Skeletal muscle tissue (tissue), 4 donors: Measurements from ENCODE around the gene ZFHX3. TPM values are rescaled to one million over a fixed set of nuclear protein-coding genes. Genes with fewer than 3 reads are reported as not detected.

Experiments
- H3K27ac ChIP-seq: one replicate; pipeline ENCODE4 v1.7.0; 2013; ENCODE audit warnings: mild to moderate bottlenecking, low read depth, low read length, inconsistent platforms
- H3K27me3 ChIP-seq, 3 donors: one replicate each; pipeline ENCODE4 v1.7.0; 2013; ENCODE audit warnings: low read length in 3 of 3; ENCODE audit not compliant: control insufficient read depth in 3 of 3, insufficient read depth in 3 of 3
- H3K36me3 ChIP-seq, 3 donors: one replicate each; pipeline ENCODE4 v1.7.0; 2013; ENCODE audit warnings: low read length in 3 of 3; ENCODE audit not compliant: control insufficient read depth in 3 of 3, insufficient read depth in 3 of 3
- H3K4me1 ChIP-seq, 3 donors: one replicate each; pipeline ENCODE4 v1.7.0; 2013; ENCODE audit warnings: low read length in 3 of 3, mild to moderate bottlenecking in 3 of 3; ENCODE audit not compliant: control insufficient read depth in 3 of 3, insufficient read depth in 3 of 3
- H3K4me3 ChIP-seq, 3 donors: one replicate each; pipeline ENCODE4 v1.7.0; 2013; ENCODE audit warnings: low read length in 3 of 3
- H3K9ac ChIP-seq, 3 donors: one replicate each; pipeline ENCODE4 v1.7.0; 2013; ENCODE audit warnings: low read length in 3 of 3, mild to moderate bottlenecking in 3 of 3, moderate library complexity in 2 of 3, low read depth in 1 of 3
- H3K9me3 ChIP-seq, 3 donors: one replicate each; pipeline ENCODE4 v1.7.0; 2013; ENCODE audit warnings: low read length in 3 of 3; ENCODE audit not compliant: control insufficient read depth in 3 of 3
- total RNA-seq: library from RNA; depleted of rRNA; stranded (reverse); fragments of >200 nt; gene quantifications from one replicate; pipeline ENCODE4 v1.2.3, GENCODE V29; 2014
- donor health status: Osteomylitis.

The ZFHX3 gene
- total RNA-seq, 1 donor from 2014 or later, result 8.9 TPM

GRCh38 chr16:72800524-72801161 is 247.3 kb downstream of the ZFHX3 start:
- Histone ChIP-seq H3K9ac (no peak overlapping the region), H3K36me3 (peaks cover 20 to 39% (median 27%) of the 10 kb centered on the region in 3 donors), H3K27me3 (no peaks in the 10 kb centered on the region), H3K9me3 (no peaks in the 10 kb centered on the region), H3K4me1 (no peaks in the 10 kb centered on the region), H3K4me3 (no peak overlapping the region), H3K27ac (no peak overlapping the region)

GRCh38 chr16:72798264-72798663 is 249.7 kb downstream of the ZFHX3 start:
- no peak overlapping the region for H3K4me3 ChIP-seq
- no peak overlapping the region for H3K27ac ChIP-seq
- no peaks in the 10 kb centered on the region for H3K4me1 ChIP-seq

GRCh38 chr16:72797621-72798020 is 250.3 kb downstream of the ZFHX3 start:
- Histone ChIP-seq H3K9ac (no peak overlapping the region), H3K4me3 (no peak overlapping the region), H3K27ac (no peak overlapping the region), H3K4me1 (no peaks in the 10 kb centered on the region), H3K36me3 (peaks cover 45 to 65% (median 54%) of the 10 kb centered on the region in 3 donors), H3K9me3 (no peaks in the 10 kb centered on the region), H3K27me3 (no peaks in the 10 kb centered on the region)

More at GRCh38 chr16:72798264-72798663, 249.7 kb downstream of the ZFHX3 start:
- H3K36me3 ChIP-seq, result peaks cover 41 to 60% (median 51%) of the 10 kb centered on the region in 3 donors
- H3K9ac ChIP-seq, result no peak overlapping the region
- no peaks in the 10 kb centered on the region for H3K27me3 ChIP-seq
- no peaks in the 10 kb centered on the region for H3K9me3 ChIP-seq

GRCh38 chr16:72796222-72796621 is 251.7 kb downstream of the ZFHX3 start:
- H3K27ac ChIP-seq, result no peak overlapping the region
- H3K9ac ChIP-seq, result no peak overlapping the region
- H3K36me3 ChIP-seq, result peaks cover 45 to 65% (median 54%) of the 10 kb centered on the region in 3 donors
- H3K4me3 ChIP-seq, result no peak overlapping the region
- no peaks in the 10 kb centered on the region for H3K4me1 ChIP-seq
- no peaks in the 10 kb centered on the region for H3K9me3 ChIP-seq
- H3K27me3 ChIP-seq, result no peaks in the 10 kb centered on the region

- H3K9me3 ChIP-seq, result no peaks in the 10 kb centered on the region
- H3K4me1 ChIP-seq, result no peaks in the 10 kb centered on the region
- H3K4me3 ChIP-seq, result no peak overlapping the region
- peaks cover 45 to 75% (median 61%) of the 10 kb centered on the region in 3 donors for H3K36me3 ChIP-seq
- no peak overlapping the region for H3K9ac ChIP-seq
- H3K27me3 ChIP-seq, result no peaks in the 10 kb centered on the region
- no peak overlapping the region for H3K27ac ChIP-seq
These were observed 252.9 kb downstream of the ZFHX3 start for GRCh38 chr16:72794986-72795385.

GRCh38 chr16:72794319-72794718 is 253.6 kb downstream of the ZFHX3 start:
- H3K27me3 ChIP-seq, result no peaks in the 10 kb centered on the region
- no peak overlapping the region for H3K9ac ChIP-seq
- no peaks in the 10 kb centered on the region for H3K9me3 ChIP-seq
- H3K27ac ChIP-seq, result no peak overlapping the region
- H3K36me3 ChIP-seq, result peaks cover 45 to 72% (median 65%) of the 10 kb centered on the region in 3 donors
- H3K4me3 ChIP-seq, result no peak overlapping the region
- H3K4me1 ChIP-seq, result no peaks in the 10 kb centered on the region

- Histone ChIP-seq H3K4me1 (no peaks in the 10 kb centered on the region), H3K4me3 (no peak overlapping the region), H3K36me3 (peaks cover 45 to 66% (median 64%) of the 10 kb centered on the region in 3 donors), H3K9ac (no peak overlapping the region), H3K9me3 (no peaks in the 10 kb centered on the region), H3K27ac (no peak overlapping the region), H3K27me3 (no peaks in the 10 kb centered on the region)
These were observed 254.2 kb downstream of the ZFHX3 start for GRCh38 chr16:72793716-72794115.

- Histone ChIP-seq H3K27me3 (no peaks in the 10 kb centered on the region), H3K4me3 (no peak overlapping the region), H3K9me3 (no peaks in the 10 kb centered on the region), H3K27ac (no peak overlapping the region), H3K4me1 (peaks cover 0 to 4% (median 0%) of the 10 kb centered on the region in 3 donors), H3K9ac (no peak overlapping the region), H3K36me3 (peaks cover 43 to 63% (median 61%) of the 10 kb centered on the region in 3 donors)
These were observed 254.9 kb downstream of the ZFHX3 start for GRCh38 chr16:72793017-72793416.

GRCh38 chr16:72791786-72792185 is 256.1 kb downstream of the ZFHX3 start:
- Histone ChIP-seq H3K4me3 (no peak overlapping the region), H3K9ac (no peak overlapping the region), H3K9me3 (no peaks in the 10 kb centered on the region), H3K36me3 (peaks cover 31 to 52% (median 49%) of the 10 kb centered on the region in 3 donors), H3K27me3 (no peaks in the 10 kb centered on the region), H3K4me1 (peaks cover 0 to 5% (median 0%) of the 10 kb centered on the region in 3 donors), H3K27ac (no peak overlapping the region)

GRCh38 chr16:72789921-72790320 is 258.0 kb downstream of the ZFHX3 start:
- Histone ChIP-seq H3K4me1 (peaks cover 0 to 5% (median 0%) of the 10 kb centered on the region in 3 donors), H3K27me3 (no peaks in the 10 kb centered on the region), H3K9me3 (no peaks in the 10 kb centered on the region), H3K36me3 (peaks cover 21 to 38% (median 33%) of the 10 kb centered on the region in 3 donors), H3K27ac (no peak overlapping the region), H3K9ac (no peak overlapping the region), H3K4me3 (no peak overlapping the region)
